IMR-90 (cell line): ENCODE measurements around the gene ASXL1. TPM values are rescaled to one million over a fixed set of nuclear protein-coding genes. Genes with fewer than 3 reads are reported as not detected.

Source experiments
- ATAC-seq: fragments of 200-7000 bp; cut with Tn5 transposase; 2 replicates; pipeline ENCODE4 v1.9.1; 2020; ENCODE audit warnings: low read depth, mild to moderate bottlenecking, moderate library complexity
- BruUV-seq: library from RNA; stranded (reverse); fragments of 400-500 nt; replicated peaks from 2 replicates; lab custom pipeline; 2021; lab: Mats Ljungman, UMichigan
- CTCF ChIA-PET: fragments of 300-600 bp; formaldehyde crosslinking; extraction: SDS; loops from one replicate; lab custom pipeline; 2021; ENCODE audit warnings: antibody characterized with exemption; lab: Yijun Ruan, JAX
- POLR2A ChIA-PET: fragments of 300-600 bp; sonication (Branson Sonifier 250); formaldehyde crosslinking; loops from one replicate; lab custom pipeline; 2022; ENCODE audit warnings: antibody characterized with exemption; ENCODE audit not compliant: unreplicated experiment; lab: Charles Lee
- DNase-seq: peaks from one replicate; pipeline ENCODE4 v3.0.0; 2013
- H2AFZ ChIP-seq: replicated peaks from 2 replicates; pipeline ENCODE3; 2013; ENCODE audit warnings: low read length, mild to moderate bottlenecking; ENCODE audit not compliant: poor library complexity
- H2AK5ac ChIP-seq: 2 replicates; pipeline ENCODE4 v1.6.1; 2013; ENCODE audit warnings: low read depth, low read length, inconsistent platforms
- H2AK9ac ChIP-seq: replicated peaks from 2 replicates; pipeline ENCODE3; 2013; ENCODE audit warnings: mild to moderate bottlenecking, low read depth, low read length, moderate library complexity; ENCODE audit not compliant: poor library complexity
- H2BK120ac ChIP-seq: 2 replicates; pipeline ENCODE4 v1.6.1; 2013; ENCODE audit warnings: low read depth, low read length, inconsistent platforms
- H2BK15ac ChIP-seq: 3 replicates; pipeline ENCODE4 v1.6.1; 2013; ENCODE audit warnings: low read depth, low read length, inconsistent platforms
- H2BK20ac ChIP-seq: 2 replicates; pipeline ENCODE4 v1.6.1; 2013; ENCODE audit warnings: low read depth, mild to moderate bottlenecking, inconsistent platforms, low read length, moderate library complexity
- H2BK5ac ChIP-seq: 2 replicates; pipeline ENCODE4 v1.6.1; 2013; ENCODE audit warnings: mild to moderate bottlenecking, low read depth, low read length, inconsistent platforms; ENCODE audit not compliant: poor library complexity, severe bottlenecking
- H3K14ac ChIP-seq: replicated peaks from 2 replicates; pipeline ENCODE4 v1.6.1; 2013; ENCODE audit warnings: low read depth, low read length, inconsistent platforms
- H3K18ac ChIP-seq: 2 replicates; pipeline ENCODE4 v1.6.1; 2013; ENCODE audit warnings: low read depth, low read length, control low read depth
- H3K23ac ChIP-seq: 2 replicates; pipeline ENCODE4 v1.6.1; 2013; ENCODE audit warnings: low read depth, low read length, inconsistent platforms
- H3K27ac ChIP-seq: 2 replicates; pipeline ENCODE4 v1.5.1; 2013; ENCODE audit warnings: mild to moderate bottlenecking, control low read depth, low read length; ENCODE audit not compliant: insufficient read depth
- H3K27me3 ChIP-seq: 2 replicates; pipeline ENCODE4 v1.6.1; 2013; ENCODE audit warnings: low read length; ENCODE audit not compliant: control insufficient read depth, insufficient read depth
- H3K36me3 ChIP-seq: 2 replicates; pipeline ENCODE4 v1.6.1; 2013; ENCODE audit warnings: low read length, mixed read lengths; ENCODE audit not compliant: control insufficient read depth, insufficient read depth
- H3K4ac ChIP-seq: 2 replicates; pipeline ENCODE4 v1.6.1; 2013; ENCODE audit warnings: low read depth, low read length, inconsistent platforms
- H3K4me1 ChIP-seq: 2 replicates; pipeline ENCODE4 v1.6.1; 2013; ENCODE audit warnings: low read length, mixed read lengths; ENCODE audit not compliant: control insufficient read depth, insufficient read depth
- H3K4me2 ChIP-seq: 2 replicates; pipeline ENCODE4 v1.6.1; 2013; ENCODE audit warnings: low read depth, mild to moderate bottlenecking, control low read depth, low read length, moderate library complexity
- H3K4me3 ChIP-seq: 2 replicates; pipeline ENCODE4 v1.5.1; 2013; ENCODE audit warnings: low read depth, mild to moderate bottlenecking, control low read depth, low read length, moderate library complexity; ENCODE audit not compliant: insufficient read depth
- H3K56ac ChIP-seq: 2 replicates; pipeline ENCODE4 v1.6.1; 2013; ENCODE audit warnings: low read length, inconsistent platforms; ENCODE audit not compliant: insufficient read depth; ENCODE audit errors: extremely low read depth
- H3K79me1 ChIP-seq, 2 experiments: 2 replicates each; pipeline ENCODE4 v1.6.1; 2013; ENCODE audit warnings: low read length in 2 of 2, inconsistent platforms in 1 of 2, low read depth in 1 of 2
- H3K9ac ChIP-seq: 2 replicates; pipeline ENCODE4 v1.6.1; 2013; ENCODE audit warnings: low read depth, low read length, control low read depth
- H3K9me1 ChIP-seq: 2 replicates; pipeline ENCODE4 v1.6.1; 2013; ENCODE audit warnings: low read length, inconsistent platforms; ENCODE audit not compliant: insufficient read depth
- H3K9me3 ChIP-seq: 2 replicates; pipeline ENCODE4 v1.6.1; 2013; ENCODE audit warnings: low read length; ENCODE audit not compliant: control insufficient read depth, insufficient read depth
- H4K20me1 ChIP-seq: 2 replicates; pipeline ENCODE4 v1.6.1; 2013; ENCODE audit warnings: low read length, inconsistent platforms; ENCODE audit not compliant: insufficient read depth
- H4K5ac ChIP-seq: 2 replicates; pipeline ENCODE4 v1.6.1; 2013; ENCODE audit warnings: mild to moderate bottlenecking, low read depth, low read length, control low read depth
- H4K8ac ChIP-seq, 2 experiments: 2 replicates each; pipeline ENCODE4 v1.6.1; 2013; ENCODE audit warnings: low read depth in 2 of 2, low read length in 2 of 2, control low read depth in 1 of 2, inconsistent platforms in 1 of 2
- H4K91ac ChIP-seq: 2 replicates; pipeline ENCODE4 v1.6.1; 2013; ENCODE audit warnings: low read depth, low read length, inconsistent platforms; ENCODE audit not compliant: insufficient read depth
- BHLHE40 ChIP-seq: fragments of 150-350 bp; IDR thresholded peaks from 2 replicates; pipeline ENCODE4 v1.6.1; 2016; ENCODE audit warnings: mild to moderate bottlenecking, low read depth, low read length
- CEBPB ChIP-seq: IDR thresholded peaks from 2 replicates; pipeline ENCODE4 v1.6.1; 2012; ENCODE audit warnings: low read depth, low read length, improper control_type of control experiment
- CHD1 ChIP-seq: IDR thresholded peaks from 2 replicates; pipeline ENCODE4 v1.6.1; 2012; ENCODE audit warnings: low read depth, low read length, improper control_type of control experiment
- FOS ChIP-seq: fragments of 150-350 bp; IDR thresholded peaks from 2 replicates; pipeline ENCODE4 v1.6.1; 2016; ENCODE audit warnings: low read depth, low read length
- WGBS, 2 experiments: methylation state at CpG; one replicate each; pipeline versions ENCODE4 v1.1.5 to v1.1.7; 2013; ENCODE audit warnings: missing lambda C conversion rate in 2 of 2; ENCODE audit not compliant: insufficient read length in 1 of 2; ENCODE audit errors: extremely low coverage in 2 of 2; 5-methylcytosine and 5-hydroxymethylcytosine counted together
- dilution Hi-C: fragments of 300-500 bp; cut with HindIII; formaldehyde crosslinking; loops from one replicate; pipeline ENCODE4 v1.14.3; 2018; ENCODE audit warnings: low sequenced_read_pairs; ENCODE audit not compliant: unreplicated experiment
- in situ Hi-C: fragments of 300-500 bp; cut with MboI; formaldehyde crosslinking; loops from 3 replicates; pipeline ENCODE4 v1.14.3; 2019; ENCODE audit warnings: low sequenced_read_pairs, inconsistent platforms, mixed read lengths
- intact Hi-C: fragments of 100-400 bp; cut with micrococcal nuclease; formaldehyde crosslinking; loops from 2 replicates; pipeline ENCODE4 v1.10.0; 2022
- polyA plus RNA-seq, 3 experiments: library from polyadenylated mRNA; depleted of rRNA; stranded (reverse); fragments of >200 nt; gene quantifications; 2 replicates each; pipeline ENCODE4 v1.2.3, GENCODE V29; 2012; ENCODE audit warnings: low replicate concordance in 1 of 3
- total RNA-seq: library from RNA; depleted of rRNA; stranded (reverse); fragments of >200 nt; gene quantifications from 2 replicates; pipeline ENCODE4 v1.2.3, GENCODE V29; 2012
- TF ChIP-seq, protein P1 (sequence below): conservative IDR thresholded peaks from 2 replicates; pipeline ENCODE4 v1.5.1; 2012; ENCODE audit warnings: mild to moderate bottlenecking, low read depth, low read length, improper control_type of control experiment
- TF ChIP-seq, protein P2 (sequence below): fragments of 150-350 bp; IDR thresholded peaks from 2 replicates; pipeline ENCODE4 v1.6.1; 2017; ENCODE audit warnings: mild to moderate bottlenecking, antibody characterized with exemption, low read length, low read depth
- TF ChIP-seq, protein P3 (sequence below): fragments of 150-350 bp; IDR thresholded peaks from 2 replicates; pipeline ENCODE4 v1.6.1; 2016; ENCODE audit warnings: low read depth, mild to moderate bottlenecking, low read length, moderate library complexity, borderline replicate concordance

The ASXL1 gene
- total and polyA plus RNA-seq, 2 of the 4 experiments (the other 2 are of a cell fraction) = 29.9 to 37.1 TPM

DNA sequence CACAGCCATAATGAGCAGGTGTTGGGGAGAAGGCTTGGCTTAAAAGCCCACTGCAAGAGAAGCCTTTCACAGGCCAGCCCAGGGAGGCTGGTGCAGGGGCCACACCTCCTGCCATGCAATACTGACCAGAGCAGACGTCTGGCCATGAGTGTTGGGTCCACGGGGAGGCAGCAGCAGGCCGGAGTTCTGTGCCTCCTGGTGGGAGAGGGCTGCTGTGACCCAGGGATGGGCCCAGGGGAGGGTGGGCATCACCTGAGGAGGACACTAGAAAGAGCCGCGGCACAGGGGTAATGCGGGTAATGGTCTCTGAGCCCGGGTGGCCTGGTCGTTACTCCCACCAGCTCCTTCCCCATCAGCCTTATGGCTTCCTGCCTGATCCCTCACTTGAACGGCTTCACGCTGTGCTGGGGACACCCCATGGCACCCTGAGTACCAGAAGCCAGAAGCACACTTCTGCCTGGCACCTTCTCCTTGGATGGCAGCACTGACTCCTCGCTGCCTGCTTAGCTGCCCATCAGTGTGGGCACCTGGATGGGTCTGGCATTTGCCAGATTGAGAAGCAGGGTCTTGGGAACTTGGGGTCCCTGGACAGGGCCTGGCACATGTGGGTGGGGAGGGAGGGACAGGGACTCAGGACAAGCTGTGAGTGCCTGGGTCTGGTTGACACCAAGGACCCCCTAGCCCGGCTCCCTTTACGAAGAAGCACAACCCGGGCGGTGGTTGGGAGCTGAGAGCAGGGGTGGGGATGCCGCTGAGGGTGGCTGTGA lies 108.8 kb downstream of the ASXL1 start:
- intact Hi-C loops (no loop called here), in situ Hi-C loops (no loop called here), dilution Hi-C loops (no loop called here)
- Histone ChIP-seq H3K18ac (no peak overlapping the region), H4K5ac (no peak overlapping the region), H3K9me1 (peaks cover 29% of the 10 kb centered on the region), H3K56ac (no peak overlapping the region), H3K4ac (peak overlapping the region; percentile 40; the same call in 1 of the 2 replicates), H3K36me3 (peaks cover 6% of the 10 kb centered on the region; the same call in 1 of the 2 replicates), H2AK9ac (no peak overlapping the region), H3K9ac (no peak overlapping the region), H2BK20ac (no peak overlapping the region), H2AFZ (no peak overlapping the region), H2BK5ac (no peak overlapping the region), H3K4me1 (peaks cover 39% of the 10 kb centered on the region), H3K27ac (no peak overlapping the region; the same call in 1 of the 2 replicates), H2BK15ac (no peak overlapping the region; the same call in 2 of the 3 replicates), H2BK120ac (no peak overlapping the region), H3K79me1 (peaks cover 10 to 94% of the 10 kb centered on the region in 2 experiments), H4K91ac (no peak overlapping the region), H3K4me2 (no peak overlapping the region), H3K23ac (no peak overlapping the region), H3K9me3 (no peaks in the 10 kb centered on the region), H4K20me1 (peaks cover 11% of the 10 kb centered on the region), H4K8ac (peak overlapping the region; percentile 12 to 44; a peak in 1 of 4 replicates), H3K27me3 (no peaks in the 10 kb centered on the region), H3K4me3 (no peak overlapping the region), H3K14ac (no peak overlapping the region; the same call in 1 of the 2 replicates), H2AK5ac (peak overlapping the region; percentile 64)
- CTCF ChIA-PET = no interaction called here
- BruUV-seq = no TSS peak
- POLR2A ChIA-PET = no interaction called here
- DNase-seq = no peak
- TF ChIP-seq FOS (no peak), CHD1 (no peak), CEBPB (no peak), BHLHE40 (no peak)
- TF ChIP-seq, protein P1, sequence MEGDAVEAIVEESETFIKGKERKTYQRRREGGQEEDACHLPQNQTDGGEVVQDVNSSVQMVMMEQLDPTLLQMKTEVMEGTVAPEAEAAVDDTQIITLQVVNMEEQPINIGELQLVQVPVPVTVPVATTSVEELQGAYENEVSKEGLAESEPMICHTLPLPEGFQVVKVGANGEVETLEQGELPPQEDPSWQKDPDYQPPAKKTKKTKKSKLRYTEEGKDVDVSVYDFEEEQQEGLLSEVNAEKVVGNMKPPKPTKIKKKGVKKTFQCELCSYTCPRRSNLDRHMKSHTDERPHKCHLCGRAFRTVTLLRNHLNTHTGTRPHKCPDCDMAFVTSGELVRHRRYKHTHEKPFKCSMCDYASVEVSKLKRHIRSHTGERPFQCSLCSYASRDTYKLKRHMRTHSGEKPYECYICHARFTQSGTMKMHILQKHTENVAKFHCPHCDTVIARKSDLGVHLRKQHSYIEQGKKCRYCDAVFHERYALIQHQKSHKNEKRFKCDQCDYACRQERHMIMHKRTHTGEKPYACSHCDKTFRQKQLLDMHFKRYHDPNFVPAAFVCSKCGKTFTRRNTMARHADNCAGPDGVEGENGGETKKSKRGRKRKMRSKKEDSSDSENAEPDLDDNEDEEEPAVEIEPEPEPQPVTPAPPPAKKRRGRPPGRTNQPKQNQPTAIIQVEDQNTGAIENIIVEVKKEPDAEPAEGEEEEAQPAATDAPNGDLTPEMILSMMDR = no peak
- TF ChIP-seq, protein P2, sequence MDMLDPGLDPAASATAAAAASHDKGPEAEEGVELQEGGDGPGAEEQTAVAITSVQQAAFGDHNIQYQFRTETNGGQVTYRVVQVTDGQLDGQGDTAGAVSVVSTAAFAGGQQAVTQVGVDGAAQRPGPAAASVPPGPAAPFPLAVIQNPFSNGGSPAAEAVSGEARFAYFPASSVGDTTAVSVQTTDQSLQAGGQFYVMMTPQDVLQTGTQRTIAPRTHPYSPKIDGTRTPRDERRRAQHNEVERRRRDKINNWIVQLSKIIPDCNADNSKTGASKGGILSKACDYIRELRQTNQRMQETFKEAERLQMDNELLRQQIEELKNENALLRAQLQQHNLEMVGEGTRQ = no peak
- TF ChIP-seq, protein P3, sequence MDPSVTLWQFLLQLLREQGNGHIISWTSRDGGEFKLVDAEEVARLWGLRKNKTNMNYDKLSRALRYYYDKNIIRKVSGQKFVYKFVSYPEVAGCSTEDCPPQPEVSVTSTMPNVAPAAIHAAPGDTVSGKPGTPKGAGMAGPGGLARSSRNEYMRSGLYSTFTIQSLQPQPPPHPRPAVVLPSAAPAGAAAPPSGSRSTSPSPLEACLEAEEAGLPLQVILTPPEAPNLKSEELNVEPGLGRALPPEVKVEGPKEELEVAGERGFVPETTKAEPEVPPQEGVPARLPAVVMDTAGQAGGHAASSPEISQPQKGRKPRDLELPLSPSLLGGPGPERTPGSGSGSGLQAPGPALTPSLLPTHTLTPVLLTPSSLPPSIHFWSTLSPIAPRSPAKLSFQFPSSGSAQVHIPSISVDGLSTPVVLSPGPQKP = no peak
- ATAC-seq = no peak
- WGBS, 2 experiments = 73% methylated on average over 5 of the region's 16 CpGs; no CpG with 5 or more reads in 1 of the 2 experiments
